GM19395 (cell line): ENCODE data around the gene GALNT15.

ENCODE experiments used
- ATAC-seq: cut with Tn5 transposase; IDR thresholded peaks from one replicate; pipeline ENCODE4 v1.9.1; 2021; ENCODE audit warnings: mild to moderate bottlenecking, moderate library complexity; ENCODE audit not compliant: unreplicated experiment

Gene GALNT15

GRCh38 chr3:16251316-16252085, 77.0 kb downstream of the GALNT15 start:
- ATAC-seq: no peak

GRCh38 chr3:16252243-16252978, 77.9 kb downstream of the GALNT15 start:
- peak; percentile 37 for ATAC-seq

GRCh38 chr3:16252988-16253387, 78.5 kb downstream of the GALNT15 start:
- no peak for ATAC-seq

- ATAC-seq: no peak
These were observed 79.1 kb downstream of the GALNT15 start for GRCh38 chr3:16253601-16254000.

GRCh38 chr3:16254916-16255315, 80.4 kb downstream of the GALNT15 start:
- no peak for ATAC-seq

- no peak for ATAC-seq
These were observed 80.8 kb downstream of the GALNT15 start for GRCh38 chr3:16255326-16255725.

- ATAC-seq: no peak
These were observed 81.2 kb downstream of the GALNT15 start for GRCh38 chr3:16255726-16256125.

GRCh38 chr3:16257309-16257708, 82.8 kb downstream of the GALNT15 start:
- no peak for ATAC-seq

- no peak for ATAC-seq
These were observed 83.7 kb downstream of the GALNT15 start for GRCh38 chr3:16258177-16258576.

GRCh38 chr3:16258866-16259265, 84.4 kb downstream of the GALNT15 start:
- ATAC-seq: no peak

- ATAC-seq: no peak
These were observed 85.6 kb downstream of the GALNT15 start for GRCh38 chr3:16260046-16260445.

GRCh38 chr3:16262174-16262573, 87.7 kb downstream of the GALNT15 start:
- no peak for ATAC-seq

GRCh38 chr3:16264174-16264707, 89.8 kb downstream of the GALNT15 start:
- ATAC-seq: no peak

- peak; percentile 98 for ATAC-seq
These were observed 90.4 kb downstream of the GALNT15 start, which contains the start of the genes DPH3 and OXNAD1 for GRCh38 chr3:16264708-16265454. DPH3 (minus strand) TSS chr3:16264943; CDS start chr3:16264876, 67 bp downstream. OXNAD1 (plus strand) TSS chr3:16265212; CDS start chr3:16270953, 5,741 bp downstream.

- ATAC-seq: no peak
These were observed 90.9 kb downstream of the GALNT15 start for GRCh38 chr3:16265455-16265786.

GRCh38 chr3:16266714-16267113, 92.2 kb downstream of the GALNT15 start:
- no peak for ATAC-seq

- no peak for ATAC-seq
These were observed 96.4 kb downstream of the GALNT15 start for GRCh38 chr3:16270855-16271254.

- ATAC-seq: no peak
These were observed 98.1 kb downstream of the GALNT15 start for GRCh38 chr3:16272588-16272987.

GRCh38 chr3:16273867-16274266, 99.4 kb downstream of the GALNT15 start:
- no peak for ATAC-seq

GRCh38 chr3:16277471-16277870, 103.0 kb downstream of the GALNT15 start:
- ATAC-seq: no peak
